Epithelial cell of proximal tubule (primary cell): ENCODE measurements around the gene CCDC9B. TPM values are rescaled to one million over a fixed set of nuclear protein-coding genes. Genes with fewer than 3 reads are reported as not detected.
A peak's percentile ranks its signal among the peaks of the same experiment; 100 is the strongest.

Experiments used
- DNase-seq: peaks from one replicate; pipeline ENCODE4 v3.0.0-alpha.2; 2011; ENCODE audit warnings: low read depth
- H3K4me3 ChIP-seq: 2 replicates; pipeline ENCODE4 v1.5.1; 2011; ENCODE audit warnings: low read depth, mild to moderate bottlenecking, low read length
- total RNA-seq: library from RNA; depleted of rRNA; stranded (reverse); fragments of >200 nt; gene quantifications from 2 replicates; pipeline ENCODE4 v1.2.3, GENCODE V29; 2015
- TF ChIP-seq, protein P1 (sequence below): conservative IDR thresholded peaks from 2 replicates; pipeline ENCODE4 v1.5.1; 2012; ENCODE audit warnings: low read depth, mild to moderate bottlenecking, low read length

CCDC9B gene
- total RNA-seq, 1 donor from 2014 or later = 4.6 TPM

- H3K4me3 ChIP-seq = no peak overlapping the region
- TF ChIP-seq, protein P1, sequence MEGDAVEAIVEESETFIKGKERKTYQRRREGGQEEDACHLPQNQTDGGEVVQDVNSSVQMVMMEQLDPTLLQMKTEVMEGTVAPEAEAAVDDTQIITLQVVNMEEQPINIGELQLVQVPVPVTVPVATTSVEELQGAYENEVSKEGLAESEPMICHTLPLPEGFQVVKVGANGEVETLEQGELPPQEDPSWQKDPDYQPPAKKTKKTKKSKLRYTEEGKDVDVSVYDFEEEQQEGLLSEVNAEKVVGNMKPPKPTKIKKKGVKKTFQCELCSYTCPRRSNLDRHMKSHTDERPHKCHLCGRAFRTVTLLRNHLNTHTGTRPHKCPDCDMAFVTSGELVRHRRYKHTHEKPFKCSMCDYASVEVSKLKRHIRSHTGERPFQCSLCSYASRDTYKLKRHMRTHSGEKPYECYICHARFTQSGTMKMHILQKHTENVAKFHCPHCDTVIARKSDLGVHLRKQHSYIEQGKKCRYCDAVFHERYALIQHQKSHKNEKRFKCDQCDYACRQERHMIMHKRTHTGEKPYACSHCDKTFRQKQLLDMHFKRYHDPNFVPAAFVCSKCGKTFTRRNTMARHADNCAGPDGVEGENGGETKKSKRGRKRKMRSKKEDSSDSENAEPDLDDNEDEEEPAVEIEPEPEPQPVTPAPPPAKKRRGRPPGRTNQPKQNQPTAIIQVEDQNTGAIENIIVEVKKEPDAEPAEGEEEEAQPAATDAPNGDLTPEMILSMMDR = no peak
- DNase-seq = no peak
Observed at GRCh38 chr15:40295877-40296560, 44.7 kb downstream of the CCDC9B start.

GRCh38 chr15:40295297-40295696 is 45.4 kb downstream of the CCDC9B start:
- H3K4me3 ChIP-seq = no peak overlapping the region
- TF ChIP-seq, protein P1 = no peak
- no peak for DNase-seq

DNA sequence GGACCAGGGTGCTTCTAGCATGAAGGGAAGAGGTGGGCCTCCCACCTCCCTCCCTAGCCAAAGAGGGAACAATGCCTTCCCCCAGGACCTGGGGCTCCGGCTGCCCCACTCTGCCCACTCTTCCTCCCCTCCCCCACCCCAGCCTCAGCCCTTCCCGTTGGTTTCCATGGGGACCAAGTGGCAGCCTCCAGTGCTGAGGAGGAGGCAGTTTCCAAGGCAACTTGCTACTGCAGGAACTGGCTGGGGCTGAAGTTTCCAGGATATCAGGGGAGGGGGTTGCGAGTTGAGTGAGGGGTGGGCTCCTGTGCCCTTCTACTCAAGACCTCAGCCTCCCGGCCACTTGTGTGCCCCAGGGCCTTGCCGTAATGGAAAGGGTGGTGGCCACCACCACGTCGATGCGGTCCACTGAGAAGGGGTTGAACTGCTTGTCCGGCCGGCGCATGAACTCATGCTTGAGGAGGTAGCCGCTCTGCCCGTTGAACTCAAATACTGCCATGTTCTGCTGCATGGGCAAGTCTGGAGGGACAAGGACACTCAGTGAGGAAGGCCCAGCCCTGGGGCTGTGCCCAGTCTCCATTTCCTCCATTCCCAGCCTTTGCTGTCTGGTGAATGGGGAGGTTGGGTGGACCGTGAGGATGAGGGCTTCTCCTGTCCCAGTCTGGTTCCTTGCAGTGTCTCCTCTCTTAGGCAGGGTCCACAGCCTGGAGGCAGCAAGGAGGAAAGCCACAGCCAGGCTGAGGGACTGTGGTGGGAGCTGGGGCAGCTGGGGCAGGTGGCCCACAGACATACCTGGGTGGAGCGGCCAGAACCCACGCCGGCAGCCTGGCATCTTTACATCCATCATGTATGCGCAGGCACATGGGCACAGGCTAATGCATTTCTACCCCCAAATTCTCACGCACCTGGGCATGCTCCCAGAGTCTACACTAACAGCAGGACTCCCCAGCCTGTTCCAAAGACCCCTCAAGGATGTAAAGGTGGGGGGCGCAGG is 46.5 kb downstream of the CCDC9B start:
- TF ChIP-seq, protein P1 = no peak
- DNase-seq = no peak
- no peak overlapping the region for H3K4me3 ChIP-seq

DNA sequence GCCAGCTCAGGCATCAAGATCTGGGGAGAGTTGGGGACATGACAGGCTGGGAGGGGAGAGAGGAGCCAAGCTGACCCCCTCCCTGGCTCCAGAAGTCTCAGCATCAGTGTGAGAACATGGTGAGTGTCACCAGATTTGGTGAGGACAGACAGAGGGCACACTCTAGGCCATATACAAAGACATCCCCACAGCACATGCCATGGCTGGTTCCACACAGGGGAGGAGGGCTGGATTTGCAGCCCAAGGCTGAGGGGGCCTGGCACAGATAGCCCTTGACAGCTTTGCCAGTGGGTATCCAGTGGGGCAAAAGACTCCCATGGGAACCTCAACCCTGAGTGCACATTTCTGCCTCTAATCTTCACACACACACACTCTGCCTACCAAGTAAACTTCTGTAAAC is 47.7 kb downstream of the CCDC9B start:
- no peak overlapping the region for H3K4me3 ChIP-seq
- DNase-seq = no peak
- TF ChIP-seq, protein P1 = no peak

DNA sequence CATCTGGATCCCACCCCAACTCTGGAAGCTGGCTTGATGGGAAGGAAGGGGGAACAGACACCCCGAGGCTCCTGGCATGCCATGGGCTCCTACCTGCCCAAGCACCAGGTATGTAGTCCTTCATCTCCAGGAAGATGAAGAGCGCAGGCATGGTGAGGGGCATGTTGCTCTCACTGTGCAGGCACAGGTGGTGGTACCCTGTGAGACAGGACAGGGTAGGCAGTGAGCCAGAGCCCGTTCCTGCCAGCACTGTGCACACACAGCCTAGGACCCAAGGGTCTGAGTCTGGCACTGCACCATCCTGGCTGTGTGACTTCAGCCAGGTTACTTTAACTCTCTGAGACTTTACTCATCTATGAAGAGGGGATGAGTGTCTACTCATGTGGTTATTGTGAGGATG is 48.5 kb downstream of the CCDC9B start:
- no peak for DNase-seq
- TF ChIP-seq, protein P1 = no peak
- no peak overlapping the region for H3K4me3 ChIP-seq

- peak overlapping the region; percentile 33 for H3K4me3 ChIP-seq
- TF ChIP-seq, protein P1 = no peak
- DNase-seq = no peak
Observed at GRCh38 chr15:40290918-40291574, 49.7 kb downstream of the CCDC9B start.
